ENCODE results near the gene RTN4R. TPM values are rescaled to one million over a fixed set of nuclear protein-coding genes. Genes with fewer than 3 reads are reported as not detected.

Gene RTN4R
- total and polyA plus RNA-seq, 9 of the 15 experiments (the other 6 are each of a cell fraction or from before 2014, with no cell fraction given) = 0.04 to 2.8 (median 1.4) TPM; not detected in 3

- TF ChIP-seq, protein P1, sequence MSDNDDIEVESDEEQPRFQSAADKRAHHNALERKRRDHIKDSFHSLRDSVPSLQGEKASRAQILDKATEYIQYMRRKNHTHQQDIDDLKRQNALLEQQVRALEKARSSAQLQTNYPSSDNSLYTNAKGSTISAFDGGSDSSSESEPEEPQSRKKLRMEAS (CRISPR knock-in tag; IDR thresholded peaks at IDR 0.05) = peak; percentile 42; the same call in 1 of the 2 replicates
- TF ChIP-seq ETS1 (conservative IDR thresholded peaks at IDR 0.05; ENCODE audit: control insufficient read depth, low read depth, low read length) = no peak
Observed at GRCh38 chr22:20216863-20217499, 51.1 kb downstream of the RTN4R start (continued).

DNA sequence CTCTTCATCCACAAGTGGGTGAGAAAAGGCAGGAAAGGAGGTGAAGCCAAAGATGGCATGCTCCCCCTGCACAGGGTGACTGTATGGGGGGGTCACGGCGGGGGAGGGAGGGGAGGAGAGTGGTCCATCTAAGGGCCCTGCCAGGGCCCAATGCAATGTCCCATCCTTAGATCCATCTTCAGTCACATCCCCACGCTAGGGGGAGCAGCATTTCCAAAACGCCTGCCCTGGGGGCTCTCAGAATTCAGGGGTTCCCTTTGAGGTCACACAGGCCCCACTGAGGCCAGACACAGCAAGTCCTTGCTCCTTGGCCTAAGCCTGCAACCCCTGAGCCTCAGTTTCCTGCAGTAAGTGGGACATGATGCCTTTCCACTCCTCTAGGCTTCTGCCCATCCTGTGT lies 52.4 kb downstream of the RTN4R start:
- Histone ChIP-seq H3K4me3 (no peak overlapping the region), H3K79me2 (ENCODE audit: control insufficient read depth, insufficient read depth, low read length) (no peaks in the 10 kb centered on the region), H3K9me1 (ENCODE audit: control insufficient read depth, insufficient read depth, low read length) (no peaks in the 10 kb centered on the region), H3K9ac (ENCODE audit: insufficient read depth in 1 of 2, low read depth in 2 of 2, low read length in 2 of 2) (peak overlapping the region in 1 of 2 experiments; percentile 21; a peak in 1 of 4 replicates), H3K27me3 (ENCODE audit: control insufficient read depth in 2 of 2, insufficient read depth in 2 of 2, low read length in 2 of 2) (peaks cover 47 to 76% of the 10 kb centered on the region in 2 experiments), H3K36me3 (ENCODE audit: control insufficient read depth, insufficient read depth, low read length) (no peaks in the 10 kb centered on the region), H3K27ac (ENCODE audit: extremely low read depth, low read depth, low read length) (no peak overlapping the region), H3K9me3 (replicated peaks; ENCODE audit: control insufficient read depth, insufficient read depth, low read depth, low read length) (peaks cover 11% of the 10 kb centered on the region), H3K4me1 (replicated peaks in 1 of 2; ENCODE audit: control insufficient read depth in 2 of 2, insufficient read depth in 2 of 2, low read length in 2 of 2) (peaks cover 5 to 47% of the 10 kb centered on the region in 2 experiments; a peak in 3 of 5 replicates), H4K20me1 (replicated peaks; ENCODE audit: control insufficient read depth, insufficient read depth, low read length) (peaks cover 42% of the 10 kb centered on the region), H2AFZ (ENCODE audit: low read depth, low read length) (no peak overlapping the region), H3K4me2 (ENCODE audit: insufficient read depth, low read length) (no peak overlapping the region)
- ATAC-seq (peak; percentile 12; the same call in 2 of the 3 replicates), DNase-seq (ENCODE audit: extremely low read depth in 1 of 4, low spot score in 3 of 4) (no peak), FAIRE-seq (peak; percentile 23)
- POLR2A ChIA-PET = interaction anchor here (0.5 to 4.4 kb wide), 7 partner anchors 10 to 888 kb away, joined by 3 to 30 read pairs (median 3); no protein-coding TSS in a partner anchor
- CTCF ChIA-PET (ENCODE audit: low intra/inter-chr PET ratio) = interaction anchor here (1.3 kb wide), 1 partner anchor 52 kb away, joined by 5 read pairs; the partner anchor contains the start of gene RTN4R
- in situ Hi-C loops (cut with MboI) (no loop called here), intact Hi-C loops (cut with micrococcal nuclease) (no loop called here)
- 1% methylated on average over 4 of the region's 4 CpGs for WGBS (ENCODE audit: insufficient coverage, low coverage, missing lambda C conversion rate)
- no TSS peak for BruUV-seq (replicated peaks)
- TF ChIP-seq CHD4 (IDR thresholded peaks at IDR 0.05; ENCODE audit: insufficient read depth, insufficient replicate concordance, low read depth, low read length, poor library complexity, severe bottlenecking) = no peak
- TF ChIP-seq RB1 (IDR thresholded peaks at IDR 0.05; ENCODE audit: low read depth) = 0 out of 2 replicates have a peak, but pooled peaks have one; percentile 29
- TF ChIP-seq, protein P2, sequence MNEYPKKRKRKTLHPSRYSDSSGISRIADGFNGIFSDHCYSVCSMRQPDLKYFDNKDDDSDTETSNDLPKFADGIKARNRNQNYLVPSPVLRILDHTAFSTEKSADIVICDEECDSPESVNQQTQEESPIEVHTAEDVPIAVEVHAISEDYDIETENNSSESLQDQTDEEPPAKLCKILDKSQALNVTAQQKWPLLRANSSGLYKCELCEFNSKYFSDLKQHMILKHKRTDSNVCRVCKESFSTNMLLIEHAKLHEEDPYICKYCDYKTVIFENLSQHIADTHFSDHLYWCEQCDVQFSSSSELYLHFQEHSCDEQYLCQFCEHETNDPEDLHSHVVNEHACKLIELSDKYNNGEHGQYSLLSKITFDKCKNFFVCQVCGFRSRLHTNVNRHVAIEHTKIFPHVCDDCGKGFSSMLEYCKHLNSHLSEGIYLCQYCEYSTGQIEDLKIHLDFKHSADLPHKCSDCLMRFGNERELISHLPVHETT (CRISPR knock-in tag; conservative IDR thresholded peaks at IDR 0.05 in 1 of 2, IDR thresholded peaks at IDR 0.05 in 1 of 2) = 0 out of 4 replicates have a peak, but pooled peaks of 1 of the 2 experiments have one; percentile 6
- TF ChIP-seq, protein P3, sequence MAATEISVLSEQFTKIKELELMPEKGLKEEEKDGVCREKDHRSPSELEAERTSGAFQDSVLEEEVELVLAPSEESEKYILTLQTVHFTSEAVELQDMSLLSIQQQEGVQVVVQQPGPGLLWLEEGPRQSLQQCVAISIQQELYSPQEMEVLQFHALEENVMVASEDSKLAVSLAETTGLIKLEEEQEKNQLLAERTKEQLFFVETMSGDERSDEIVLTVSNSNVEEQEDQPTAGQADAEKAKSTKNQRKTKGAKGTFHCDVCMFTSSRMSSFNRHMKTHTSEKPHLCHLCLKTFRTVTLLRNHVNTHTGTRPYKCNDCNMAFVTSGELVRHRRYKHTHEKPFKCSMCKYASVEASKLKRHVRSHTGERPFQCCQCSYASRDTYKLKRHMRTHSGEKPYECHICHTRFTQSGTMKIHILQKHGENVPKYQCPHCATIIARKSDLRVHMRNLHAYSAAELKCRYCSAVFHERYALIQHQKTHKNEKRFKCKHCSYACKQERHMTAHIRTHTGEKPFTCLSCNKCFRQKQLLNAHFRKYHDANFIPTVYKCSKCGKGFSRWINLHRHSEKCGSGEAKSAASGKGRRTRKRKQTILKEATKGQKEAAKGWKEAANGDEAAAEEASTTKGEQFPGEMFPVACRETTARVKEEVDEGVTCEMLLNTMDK (IDR thresholded peaks at IDR 0.05; ENCODE audit: borderline replicate concordance, insufficient read depth, low read depth, low read length, poor library complexity, severe bottlenecking) = peak; percentile 82
- peak; percentile 34 for TF ChIP-seq KDM5B (IDR thresholded peaks at IDR 0.05; ENCODE audit: insufficient replicate concordance, low read depth, low read length)
- peak; percentile 42 for TF ChIP-seq RBBP5 (IDR thresholded peaks at IDR 0.05; ENCODE audit: borderline replicate concordance, insufficient read depth, low read length, poor library complexity, severe bottlenecking)
- TF ChIP-seq, protein P4, sequence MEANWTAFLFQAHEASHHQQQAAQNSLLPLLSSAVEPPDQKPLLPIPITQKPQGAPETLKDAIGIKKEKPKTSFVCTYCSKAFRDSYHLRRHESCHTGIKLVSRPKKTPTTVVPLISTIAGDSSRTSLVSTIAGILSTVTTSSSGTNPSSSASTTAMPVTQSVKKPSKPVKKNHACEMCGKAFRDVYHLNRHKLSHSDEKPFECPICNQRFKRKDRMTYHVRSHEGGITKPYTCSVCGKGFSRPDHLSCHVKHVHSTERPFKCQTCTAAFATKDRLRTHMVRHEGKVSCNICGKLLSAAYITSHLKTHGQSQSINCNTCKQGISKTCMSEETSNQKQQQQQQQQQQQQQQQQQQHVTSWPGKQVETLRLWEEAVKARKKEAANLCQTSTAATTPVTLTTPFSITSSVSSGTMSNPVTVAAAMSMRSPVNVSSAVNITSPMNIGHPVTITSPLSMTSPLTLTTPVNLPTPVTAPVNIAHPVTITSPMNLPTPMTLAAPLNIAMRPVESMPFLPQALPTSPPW (CRISPR knock-in tag; IDR thresholded peaks at IDR 0.05) = 0 out of 2 replicates have a peak, but pooled peaks have one; percentile 36

All from K562 (cell line).